Measurements from ENCODE around the gene GUCY1A2.

The GUCY1A2 gene

DNA sequence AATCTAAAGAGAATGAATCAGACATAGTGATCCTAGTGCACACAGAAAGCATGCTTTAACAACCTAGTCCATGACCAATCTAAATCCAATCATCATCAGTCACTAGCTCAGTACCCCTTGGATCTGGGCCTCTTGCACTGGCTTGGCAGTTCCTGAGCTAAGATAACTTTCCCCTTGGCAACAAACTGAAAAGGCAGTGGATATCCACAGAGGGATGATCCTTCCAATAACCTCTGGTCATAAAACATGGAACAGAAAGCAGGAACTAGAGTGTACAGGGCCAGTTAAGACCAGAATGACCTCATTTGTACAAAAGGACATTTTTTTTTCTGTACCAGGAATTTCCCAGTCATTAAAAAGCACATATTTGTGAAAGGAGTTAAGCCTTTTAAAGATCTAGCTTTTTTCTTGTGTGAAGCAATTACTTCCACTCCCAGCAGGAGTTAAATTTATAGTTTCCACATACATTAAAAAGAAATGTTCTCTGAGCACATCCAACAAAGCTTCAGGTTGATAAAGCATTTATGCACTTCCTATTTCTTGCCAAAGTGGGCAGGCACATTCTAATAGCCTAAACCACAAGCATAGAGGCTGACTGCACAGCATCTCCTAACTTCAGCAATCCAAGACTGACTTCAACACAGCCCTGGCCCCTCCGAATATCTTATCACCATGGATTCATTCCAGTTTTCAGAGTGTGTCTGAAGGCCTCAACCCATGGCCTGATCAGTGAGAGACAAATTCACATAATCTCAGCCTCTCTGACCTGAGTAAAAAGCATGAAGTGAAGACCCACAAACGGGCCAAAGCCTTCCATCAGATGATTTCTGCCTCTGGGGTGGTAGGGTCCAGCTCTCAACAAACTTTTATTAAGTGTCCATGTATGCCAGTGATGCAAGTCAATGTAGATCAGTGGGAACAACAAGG is 29.9 kb downstream of the GUCY1A2 start:
- peak; percentile 52 for DNase-seq (ENCODE audit: extremely low read depth, low read depth)
- no peak for TF ChIP-seq CTCF (IDR thresholded peaks at IDR 0.05; ENCODE audit: low read depth, low read length, missing control alignments)

DNA sequence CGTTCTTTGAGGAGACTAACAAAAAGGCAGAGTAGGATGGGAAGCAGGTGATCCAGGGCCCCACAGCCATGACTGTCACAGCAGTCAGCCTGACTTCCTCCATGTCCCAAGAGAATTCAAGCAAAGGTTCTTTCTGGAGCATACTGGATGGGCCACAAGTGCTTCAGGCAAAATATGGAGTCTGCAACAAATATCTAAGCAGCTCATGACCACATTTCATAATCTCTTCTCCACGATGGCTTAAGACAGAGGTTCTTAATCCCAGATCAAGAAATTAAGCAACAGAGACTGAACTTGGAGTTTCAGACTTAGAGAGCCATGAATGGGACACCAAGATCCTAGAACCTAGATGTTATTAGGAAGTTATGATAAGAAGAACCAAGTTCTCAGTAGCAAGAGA is 31.6 kb downstream of the GUCY1A2 start:
- TF ChIP-seq CTCF (IDR thresholded peaks at IDR 0.05; ENCODE audit: low read depth, low read length, missing control alignments): no peak
- no peak overlapping the region for H3K4me3 ChIP-seq (replicated peaks; ENCODE audit: low read depth, low read length)
- DNase-seq (ENCODE audit: extremely low read depth, low read depth): no peak

More for the DNA sequence above, 29.9 kb downstream of the GUCY1A2 start:
- H3K4me3 ChIP-seq (replicated peaks; ENCODE audit: low read depth, low read length): no peak overlapping the region

DNA sequence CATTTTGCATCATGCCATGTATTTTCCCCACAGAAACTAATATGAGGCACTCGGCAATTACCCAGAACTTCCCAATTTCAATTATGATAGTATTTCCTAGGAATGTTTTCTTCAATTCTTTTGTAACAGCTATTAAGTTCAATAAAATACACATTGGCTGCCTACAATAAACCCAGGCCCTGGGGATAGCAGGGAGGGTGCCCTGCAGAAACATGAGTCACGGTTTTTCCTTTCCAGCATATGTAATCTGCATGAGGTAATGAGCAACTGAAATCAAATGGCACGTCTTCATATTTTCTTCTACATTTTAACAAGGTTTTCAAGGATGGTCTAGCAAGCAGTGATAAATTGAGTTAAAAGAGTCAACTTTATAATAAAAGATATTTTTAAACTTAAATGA is 32.0 kb downstream of the GUCY1A2 start:
- DNase-seq (ENCODE audit: extremely low read depth, low read depth): peak; percentile 59
- H3K4me3 ChIP-seq (replicated peaks; ENCODE audit: low read depth, low read length): 0 out of 2 replicates have a peak overlapping the region, but pooled peaks have one; percentile 5
- TF ChIP-seq CTCF (IDR thresholded peaks at IDR 0.05; ENCODE audit: low read depth, low read length, missing control alignments): no peak

- DNase-seq (ENCODE audit: extremely low read depth, low read depth): no peak
- TF ChIP-seq CTCF (IDR thresholded peaks at IDR 0.05; ENCODE audit: low read depth, low read length, missing control alignments): no peak
- H3K4me3 ChIP-seq (replicated peaks; ENCODE audit: low read depth, low read length): no peak overlapping the region
These were observed 34.3 kb downstream of the GUCY1A2 start for GRCh38 chr11:106983991-106984390.

DNA sequence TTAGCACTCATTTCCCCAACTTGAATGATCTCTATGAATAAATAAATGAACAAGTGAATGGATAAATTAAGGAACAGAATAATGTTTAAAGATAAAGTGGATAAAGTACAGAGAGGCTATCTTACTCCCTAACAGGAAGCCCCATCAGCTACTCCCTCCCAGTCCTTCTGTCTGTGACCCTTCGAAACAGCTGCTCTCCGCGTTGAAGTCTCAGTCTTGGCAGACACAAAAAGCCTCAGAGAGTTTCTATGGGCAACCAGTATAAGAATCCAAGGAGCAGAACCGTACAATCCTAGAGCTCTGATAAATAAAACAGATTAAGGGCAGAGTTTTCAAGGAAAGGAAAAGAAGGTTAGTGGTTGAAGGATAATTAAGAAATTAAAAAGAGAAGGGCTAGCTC is 35.0 kb downstream of the GUCY1A2 start:
- no peak overlapping the region for H3K4me3 ChIP-seq (replicated peaks; ENCODE audit: low read depth, low read length)
- TF ChIP-seq CTCF (IDR thresholded peaks at IDR 0.05; ENCODE audit: low read depth, low read length, missing control alignments): no peak
- DNase-seq (ENCODE audit: extremely low read depth, low read depth): no peak

- H3K4me3 ChIP-seq (replicated peaks; ENCODE audit: low read depth, low read length): no peak overlapping the region
- TF ChIP-seq CTCF (IDR thresholded peaks at IDR 0.05; ENCODE audit: low read depth, low read length, missing control alignments): peak; percentile 4
- DNase-seq (ENCODE audit: extremely low read depth, low read depth): no peak
These were observed 43.4 kb downstream of the GUCY1A2 start for GRCh38 chr11:106974831-106975230.
